NT2/D1 (cell line): ENCODE results near the gene PAXX.

ENCODE experiments used
- SUZ12 ChIP-seq: IDR thresholded peaks from 2 replicates; pipeline ENCODE4 v1.6.1; 2011; ENCODE audit not compliant: insufficient read length, insufficient read depth; ENCODE audit errors: extremely low read depth
- ZNF274 ChIP-seq: IDR thresholded peaks from 2 replicates; pipeline ENCODE4 v1.6.1; 2011; ENCODE audit warnings: mild to moderate bottlenecking, low read depth, low read length

- no peak for TF ChIP-seq ZNF274
- TF ChIP-seq SUZ12, result no peak
These were observed 34.2 kb downstream of the PAXX start for GRCh38 chr9:137026384-137026783.
